DMS153 (cell line): ENCODE data around the gene NDUFB3.
"Not testable (repeated sequence)": the region's sequence is repeated elsewhere in the genome, so short reads cannot be mapped to it uniquely, and the experiment has no call there.

Source experiments
- DNase-seq: peaks from one replicate; lab custom pipeline; 2025; lab: John Stamatoyannopoulos, UW

NDUFB3 gene

GRCh38 chr2:201093573-201093972, 21.8 kb downstream of the NDUFB3 start:
- no peak for DNase-seq

- DNase-seq = no peak
These were observed 28.7 kb downstream of the NDUFB3 start for GRCh38 chr2:201100497-201100896.

- no peak for DNase-seq
These were observed 34.0 kb downstream of the NDUFB3 start for GRCh38 chr2:201105759-201106158.

GRCh38 chr2:201107624-201108023, 35.8 kb downstream of the NDUFB3 start:
- no peak for DNase-seq

GRCh38 chr2:201108341-201108740, 36.5 kb downstream of the NDUFB3 start:
- no peak for DNase-seq

GRCh38 chr2:201109186-201109585, 37.4 kb downstream of the NDUFB3 start:
- DNase-seq = no peak

GRCh38 chr2:201110615-201111014, 38.8 kb downstream of the NDUFB3 start:
- DNase-seq = no peak

- no peak for DNase-seq
These were observed 39.3 kb downstream of the NDUFB3 start for GRCh38 chr2:201111096-201111495.

- DNase-seq = no peak
These were observed 42.5 kb downstream of the NDUFB3 start for GRCh38 chr2:201114350-201114749.

GRCh38 chr2:201114846-201115245, 43.0 kb downstream of the NDUFB3 start:
- no peak for DNase-seq

- DNase-seq = peak; percentile 58
These were observed 44.5 kb downstream of the NDUFB3 start, which contains the start of gene CFLAR for GRCh38 chr2:201116115-201116958. Gene CFLAR, plus strand, starts transcription at chr2:201116164. Its CDS starts 13,702 bp downstream, at chr2:201129866.

GRCh38 chr2:201116959-201117734, 45.3 kb downstream of the NDUFB3 start:
- DNase-seq = peak; percentile 38

- not testable (repeated sequence) for DNase-seq
These were observed 45.9 kb downstream of the NDUFB3 start for GRCh38 chr2:201117735-201118094.

- peak; percentile 84 for DNase-seq
These were observed 46.5 kb downstream of the NDUFB3 start for GRCh38 chr2:201118121-201118960.

GRCh38 chr2:201118961-201119854, 47.4 kb downstream of the NDUFB3 start:
- DNase-seq = no peak

- no peak for DNase-seq
These were observed 50.5 kb downstream of the NDUFB3 start for GRCh38 chr2:201122276-201122675.

GRCh38 chr2:201126308-201127151, 54.7 kb downstream of the NDUFB3 start:
- no peak for DNase-seq

GRCh38 chr2:201127152-201127511, 55.3 kb downstream of the NDUFB3 start:
- DNase-seq = no peak

GRCh38 chr2:201127570-201127969, 55.8 kb downstream of the NDUFB3 start:
- DNase-seq = no peak

- DNase-seq = no peak
These were observed 56.2 kb downstream of the NDUFB3 start for GRCh38 chr2:201128033-201128432.
